Mesendoderm (in vitro differentiated cells): ENCODE measurements around the gene P2RX6.
"Not testable (repeated sequence)": the region's sequence is repeated elsewhere in the genome, so short reads cannot be mapped to it uniquely, and the experiment has no call there.

Experiments
- DNase-seq: peaks from one replicate; pipeline ENCODE4 v3.0.0; 2013
- H2AK5ac ChIP-seq: 2 replicates; pipeline ENCODE4 v1.6.1; 2013; ENCODE audit warnings: low read length, inconsistent platforms
- H2BK120ac ChIP-seq: 2 replicates; pipeline ENCODE4 v1.6.1; 2013; ENCODE audit warnings: low read depth, mild to moderate bottlenecking, low read length, moderate library complexity, mixed read lengths
- H2BK15ac ChIP-seq: replicated peaks from 2 replicates; pipeline ENCODE4 v1.6.1; 2013; ENCODE audit warnings: low read depth, mild to moderate bottlenecking, moderate library complexity
- H2BK5ac ChIP-seq: 2 replicates; pipeline ENCODE4 v1.6.1; 2013; ENCODE audit warnings: low read length, inconsistent platforms
- H3K18ac ChIP-seq: 2 replicates; pipeline ENCODE4 v1.6.1; 2013; ENCODE audit warnings: mild to moderate bottlenecking, low read length, mixed read lengths
- H3K23ac ChIP-seq: one replicate; pipeline ENCODE4 v1.6.1; 2013; ENCODE audit warnings: low read length
- H3K27ac ChIP-seq: 2 replicates; pipeline ENCODE4 v1.5.1; 2013; ENCODE audit warnings: low read depth, mild to moderate bottlenecking, inconsistent platforms, low read length, moderate library complexity
- H3K27me3 ChIP-seq: 2 replicates; pipeline ENCODE4 v1.6.1; 2013; ENCODE audit warnings: low read length, control low read depth, mild to moderate bottlenecking, inconsistent platforms; ENCODE audit not compliant: insufficient read depth, poor library complexity
- H3K36me3 ChIP-seq: 2 replicates; pipeline ENCODE4 v1.6.1; 2013; ENCODE audit warnings: low read length, inconsistent platforms; ENCODE audit not compliant: control insufficient read depth, insufficient read depth
- H3K4ac ChIP-seq: one replicate; pipeline ENCODE4 v1.6.1; 2013; ENCODE audit warnings: low read depth, mild to moderate bottlenecking, low read length, moderate library complexity
- H3K4me1 ChIP-seq: 2 replicates; pipeline ENCODE4 v1.6.1; 2013; ENCODE audit warnings: low read depth, low read length, inconsistent platforms; ENCODE audit not compliant: control insufficient read depth
- H3K4me2 ChIP-seq: 2 replicates; pipeline ENCODE4 v1.6.1; 2013; ENCODE audit warnings: low read length
- H3K4me3 ChIP-seq: 2 replicates; pipeline ENCODE4 v1.5.1; 2013; ENCODE audit warnings: mild to moderate bottlenecking, low read length
- H3K56ac ChIP-seq: one replicate; pipeline ENCODE4 v1.6.1; 2013; ENCODE audit warnings: low read length
- H3K79me1 ChIP-seq: 2 replicates; pipeline ENCODE4 v1.6.1; 2013; ENCODE audit warnings: low read length, inconsistent platforms
- H3K79me2 ChIP-seq: 2 replicates; pipeline ENCODE4 v1.6.1; 2013; ENCODE audit warnings: mild to moderate bottlenecking, low read length; ENCODE audit not compliant: control insufficient read depth, insufficient read depth
- H3K9ac ChIP-seq: 2 replicates; pipeline ENCODE4 v1.6.1; 2013; ENCODE audit warnings: low read length, inconsistent platforms
- H4K5ac ChIP-seq: one replicate; pipeline ENCODE4 v1.6.1; 2013; ENCODE audit warnings: low read length
- H4K8ac ChIP-seq: one replicate; pipeline ENCODE4 v1.6.1; 2013; ENCODE audit warnings: low read depth, mild to moderate bottlenecking, control low read depth, low read length, moderate library complexity
- WGBS: extraction: QIAGEN DNeasy Blood & Tissue Kit; methylation state at CpG from one replicate; pipeline ENCODE4 v1.1.7; 2013; ENCODE audit warnings: low lambda C conversion rate, missing lambda C conversion rate; ENCODE audit not compliant: insufficient coverage; ENCODE audit errors: extremely low coverage; 5-methylcytosine and 5-hydroxymethylcytosine counted together

Gene P2RX6

GRCh38 chr22:21060363-21060762 lies 45.4 kb downstream of the P2RX6 start:
- H3K4me2 ChIP-seq, H3K27me3 ChIP-seq, H4K8ac ChIP-seq, H3K36me3 ChIP-seq, H2BK5ac ChIP-seq, H2BK120ac ChIP-seq, H3K18ac ChIP-seq, H3K79me2 ChIP-seq, H2BK15ac ChIP-seq, H3K79me1 ChIP-seq, H3K23ac ChIP-seq, H3K4ac ChIP-seq, H3K4me3 ChIP-seq, H3K9ac ChIP-seq, H3K4me1 ChIP-seq, H2AK5ac ChIP-seq, H4K5ac ChIP-seq, H3K27ac ChIP-seq, DNase-seq, H3K56ac ChIP-seq: not testable (repeated sequence)
- no CpG with 5 or more reads among the region's 8 CpGs for whole genome bisulfite sequencing

- not testable (repeated sequence) for H3K36me3 ChIP-seq, H3K4me3 ChIP-seq, H2BK120ac ChIP-seq, H3K18ac ChIP-seq, H3K9ac ChIP-seq, H3K4ac ChIP-seq, H3K79me1 ChIP-seq, H4K8ac ChIP-seq, H3K56ac ChIP-seq, H2AK5ac ChIP-seq, H4K5ac ChIP-seq, DNase-seq, H3K79me2 ChIP-seq, H3K27me3 ChIP-seq, H3K4me1 ChIP-seq, H3K27ac ChIP-seq, H3K23ac ChIP-seq, H2BK15ac ChIP-seq, H2BK5ac ChIP-seq, H3K4me2 ChIP-seq
- no CpG with 5 or more reads among the region's 18 CpGs for WGBS
Measured at GRCh38 chr22:21061660-21062321, 46.8 kb downstream of the P2RX6 start.

- DNase-seq, result not testable (repeated sequence)
Measured at GRCh38 chr22:21064425-21064824, 49.5 kb downstream of the P2RX6 start.

GRCh38 chr22:21064917-21065864 lies 50.2 kb downstream of the P2RX6 start:
- no peak overlapping the region for H4K5ac ChIP-seq
- H3K56ac ChIP-seq, result no peak overlapping the region
- no peak overlapping the region for H2BK120ac ChIP-seq
- DNase-seq, result no peak
- no peak overlapping the region for H4K8ac ChIP-seq
- no peaks in the 10 kb centered on the region for H3K36me3 ChIP-seq
- H2BK5ac ChIP-seq, result no peak overlapping the region
- no peaks in the 10 kb centered on the region for H3K4me1 ChIP-seq
- H2AK5ac ChIP-seq, result no peak overlapping the region
- no peaks in the 10 kb centered on the region for H3K79me2 ChIP-seq
- H2BK15ac ChIP-seq, result no peak overlapping the region
- H3K4me3 ChIP-seq, result no peak overlapping the region
- H3K4me2 ChIP-seq, result no peak overlapping the region
- H3K23ac ChIP-seq, result no peak overlapping the region
- no peak overlapping the region for H3K4ac ChIP-seq
- no peaks in the 10 kb centered on the region for H3K27me3 ChIP-seq
- no peak overlapping the region for H3K9ac ChIP-seq
- no peak overlapping the region for H3K27ac ChIP-seq
- H3K18ac ChIP-seq, result no peak overlapping the region
- H3K79me1 ChIP-seq, result no peaks in the 10 kb centered on the region
- WGBS, result no CpG with 5 or more reads among the region's 13 CpGs

More at GRCh38 chr22:21064425-21064824, 49.5 kb downstream of the P2RX6 start:
- not testable (repeated sequence) for H2BK15ac ChIP-seq, H3K36me3 ChIP-seq, H3K27me3 ChIP-seq, H2BK120ac ChIP-seq, H3K9ac ChIP-seq, H3K79me1 ChIP-seq, H3K4me1 ChIP-seq, H3K4ac ChIP-seq, H3K27ac ChIP-seq, H3K79me2 ChIP-seq, H3K4me2 ChIP-seq, H3K18ac ChIP-seq, H4K8ac ChIP-seq, H3K56ac ChIP-seq, H4K5ac ChIP-seq, H2BK5ac ChIP-seq, H2AK5ac ChIP-seq, H3K4me3 ChIP-seq, H3K23ac ChIP-seq
- WGBS, result no CpG with 5 or more reads among the region's 11 CpGs

GRCh38 chr22:21067075-21067900 lies 52.3 kb downstream of the P2RX6 start:
- H2BK120ac ChIP-seq, result no peak overlapping the region
- H3K4me3 ChIP-seq, result no peak overlapping the region
- H3K4me2 ChIP-seq, result no peak overlapping the region
- no peak overlapping the region for H3K4ac ChIP-seq
- H4K8ac ChIP-seq, result no peak overlapping the region
- no peaks in the 10 kb centered on the region for H3K4me1 ChIP-seq
- H3K56ac ChIP-seq, result no peak overlapping the region
- H4K5ac ChIP-seq, result no peak overlapping the region
- DNase-seq, result no peak
- H3K27ac ChIP-seq, result no peak overlapping the region
- H3K36me3 ChIP-seq, result no peaks in the 10 kb centered on the region
- H2BK15ac ChIP-seq, result no peak overlapping the region
- no peak overlapping the region for H3K9ac ChIP-seq
- no CpG with 5 or more reads among the region's 28 CpGs for WGBS
- no peak overlapping the region for H3K18ac ChIP-seq
- H3K23ac ChIP-seq, result no peak overlapping the region
- no peak overlapping the region for H2AK5ac ChIP-seq
- no peaks in the 10 kb centered on the region for H3K79me2 ChIP-seq
- no peaks in the 10 kb centered on the region for H3K27me3 ChIP-seq
- H2BK5ac ChIP-seq, result no peak overlapping the region
- no peaks in the 10 kb centered on the region for H3K79me1 ChIP-seq
